ENCODE data around the gene IGF2BP2.
"Not testable (repeated sequence)": the region's sequence is repeated elsewhere in the genome, so short reads cannot be mapped to it uniquely, and the experiment has no call there.

The IGF2BP2 gene

DNA sequence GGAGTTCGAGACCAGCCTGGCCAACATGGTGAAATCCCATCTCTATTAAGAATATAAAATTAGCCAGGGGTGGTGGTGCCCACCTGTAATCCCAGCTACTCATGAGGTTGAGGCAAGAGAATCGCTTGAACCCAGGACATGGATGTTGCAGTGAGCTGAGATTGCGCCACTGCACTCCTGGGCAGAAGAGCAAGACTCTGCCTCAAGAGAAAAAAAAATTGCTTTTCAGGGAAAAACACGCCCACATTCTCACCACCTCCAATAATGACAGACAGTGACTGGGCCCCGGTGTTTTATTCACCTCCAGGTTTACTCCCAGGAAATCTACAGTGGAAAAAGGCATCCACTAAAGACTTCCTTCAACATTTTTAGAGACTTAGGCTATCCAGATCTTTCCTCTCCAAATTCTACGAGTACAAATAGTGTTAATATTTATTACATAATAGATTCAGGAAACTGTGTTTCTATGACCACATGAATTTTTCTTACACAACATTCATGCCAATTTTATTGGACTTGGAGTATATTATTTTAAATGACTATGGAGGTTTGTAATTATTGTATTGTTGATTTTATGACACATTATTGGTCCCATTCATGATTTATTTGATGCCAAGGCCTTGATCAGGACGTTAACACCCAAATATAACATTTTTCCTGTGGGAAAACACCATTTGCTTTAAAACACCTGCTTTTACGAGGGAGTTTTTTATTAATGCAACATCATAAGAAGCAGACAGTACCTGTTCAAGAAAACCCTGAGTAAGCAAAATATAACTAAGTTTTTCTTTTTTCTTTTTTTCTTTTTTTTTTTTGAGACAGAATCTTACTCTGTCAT, 26.6 kb downstream of the IGF2BP2 start:
- DNase-seq: no peak

- DNase-seq: no peak
Observed at GRCh38 chr3:185797108-185797881, 27.5 kb downstream of the IGF2BP2 start.

DNA sequence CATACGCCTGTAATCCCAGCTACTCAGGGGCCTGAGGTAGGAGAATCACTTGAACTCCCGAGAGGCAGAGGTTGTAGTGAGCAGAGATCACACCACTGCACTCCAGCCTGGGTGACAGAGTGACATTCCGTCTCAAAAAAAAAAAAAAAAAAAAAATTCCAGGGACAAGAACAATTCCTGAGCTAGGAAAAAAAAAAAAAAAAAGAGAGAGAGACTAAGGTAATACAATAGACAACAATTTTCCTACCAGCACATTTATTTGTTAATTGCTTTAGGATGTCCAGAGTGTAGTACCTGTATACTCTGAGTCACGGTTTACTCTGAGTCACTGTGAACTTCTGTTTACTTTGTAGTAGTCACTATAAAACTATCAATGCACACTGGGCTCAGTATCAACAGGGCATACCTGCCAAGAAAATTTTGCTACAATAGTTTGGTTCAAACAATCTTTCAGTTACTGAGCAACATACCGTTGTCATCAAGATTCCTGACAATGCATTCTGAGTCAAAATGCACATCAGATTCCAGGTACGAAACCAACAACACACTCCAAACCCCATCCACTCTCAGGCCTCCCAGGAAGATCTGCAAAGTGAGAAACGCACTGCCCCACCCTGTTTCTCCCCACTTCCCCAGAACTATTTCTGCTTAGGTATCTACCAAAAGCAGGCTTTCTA, 28.3 kb downstream of the IGF2BP2 start:
- DNase-seq: no peak

DNA sequence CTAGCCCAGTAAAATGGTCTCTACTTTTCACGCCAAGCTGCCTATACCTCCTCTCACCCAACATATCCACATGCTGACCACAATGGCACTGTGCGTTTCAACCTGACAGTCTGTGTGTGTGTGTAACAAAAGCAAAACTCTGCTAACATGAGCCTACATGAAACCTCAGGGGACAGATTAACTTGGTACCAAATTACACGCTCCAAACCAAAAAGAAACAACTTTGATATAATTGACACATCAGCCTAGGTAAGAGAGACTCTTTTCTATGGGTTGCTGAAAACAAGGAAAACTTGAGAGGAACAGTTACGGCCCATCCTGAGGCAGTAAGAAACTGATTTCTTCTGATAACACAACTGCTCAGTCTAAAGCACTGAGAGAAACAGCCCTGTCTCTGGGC, 31.5 kb downstream of the IGF2BP2 start:
- DNase-seq: no peak

DNA sequence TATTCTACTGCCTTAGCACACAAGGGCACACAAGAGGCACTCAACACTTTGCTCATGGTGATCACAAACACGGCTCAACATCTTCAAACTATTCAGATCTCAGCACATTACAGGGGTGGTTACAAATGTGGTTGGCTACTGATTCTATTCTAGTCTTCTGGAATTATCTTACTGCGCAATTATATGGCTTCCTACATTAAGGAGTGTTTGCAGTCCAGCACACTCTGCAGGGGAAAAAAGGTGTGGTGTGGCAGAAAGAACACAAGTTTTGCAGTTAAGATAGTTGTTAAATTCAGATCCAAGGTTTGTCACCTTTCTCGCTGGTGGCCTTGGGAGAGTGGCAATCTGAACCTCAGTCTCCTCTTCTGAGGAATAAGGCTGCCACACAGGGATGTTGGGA, 31.9 kb downstream of the IGF2BP2 start:
- no peak for DNase-seq

- no peak for DNase-seq
Observed at GRCh38 chr3:185789891-185790830, 34.7 kb downstream of the IGF2BP2 start.

DNA sequence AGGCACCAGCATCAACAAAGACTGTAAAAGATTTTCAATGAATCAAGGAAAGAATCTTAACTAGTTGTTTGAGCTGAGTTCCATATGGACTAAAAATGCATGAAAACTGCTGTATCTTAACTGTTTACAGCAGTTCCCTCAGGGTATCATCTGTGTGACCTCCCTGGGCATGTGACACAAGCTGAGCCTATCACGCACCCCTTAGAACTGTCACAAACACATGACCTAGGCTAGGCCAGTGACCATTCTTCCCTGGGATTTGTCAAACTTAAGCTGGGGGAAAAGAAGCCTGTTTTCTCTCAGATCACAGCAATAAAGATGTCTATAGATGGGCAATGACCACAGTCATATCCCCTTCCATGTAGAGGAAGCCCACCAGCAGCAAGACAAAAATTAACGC, 35.7 kb downstream of the IGF2BP2 start:
- no peak for DNase-seq

GRCh38 chr3:185788292-185788691, 36.5 kb downstream of the IGF2BP2 start:
- no peak for DNase-seq

DNA sequence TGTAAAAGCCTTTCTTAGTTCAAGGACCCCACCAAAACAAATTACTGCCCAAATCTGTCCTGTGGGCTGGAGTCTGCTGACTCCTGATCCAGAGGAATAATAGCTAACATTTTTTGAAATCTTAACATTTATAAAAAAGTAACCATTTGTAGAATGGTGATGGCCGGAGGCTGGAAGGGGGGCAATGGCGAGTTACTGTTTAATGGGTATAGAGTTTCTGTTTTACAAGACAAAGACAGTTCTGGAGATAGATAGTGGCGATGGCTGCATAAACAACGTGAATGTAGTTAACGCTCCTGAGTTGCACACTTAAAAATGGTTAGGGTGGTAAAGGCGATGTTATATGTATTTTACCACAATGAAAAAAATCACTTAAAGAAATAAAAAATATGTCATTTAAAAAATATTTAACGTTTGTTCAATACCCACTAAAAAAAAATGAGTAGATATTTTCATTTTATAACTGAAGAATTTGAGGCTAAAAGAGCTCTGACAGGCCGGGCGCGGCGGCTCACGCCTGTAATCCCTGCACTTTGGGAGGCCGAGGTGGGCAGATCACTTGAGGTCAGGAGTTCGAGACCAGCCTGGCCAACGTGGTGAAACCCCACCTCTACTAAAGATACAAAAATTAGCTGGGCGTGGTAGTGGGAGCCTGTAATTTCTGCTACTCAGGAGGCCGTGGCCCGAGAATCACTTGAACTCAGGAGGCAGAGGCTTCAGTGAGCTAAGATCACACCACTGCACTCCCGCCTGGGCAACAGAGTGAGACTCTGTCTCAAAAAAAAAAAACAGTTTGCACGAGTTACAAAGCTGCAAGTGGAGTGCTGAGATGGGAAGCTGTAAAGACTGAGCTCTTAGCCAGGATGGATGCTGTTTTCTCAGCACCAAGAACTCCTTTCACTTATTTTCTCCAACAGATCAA, 37.6 kb downstream of the IGF2BP2 start:
- DNase-seq: no peak

DNA sequence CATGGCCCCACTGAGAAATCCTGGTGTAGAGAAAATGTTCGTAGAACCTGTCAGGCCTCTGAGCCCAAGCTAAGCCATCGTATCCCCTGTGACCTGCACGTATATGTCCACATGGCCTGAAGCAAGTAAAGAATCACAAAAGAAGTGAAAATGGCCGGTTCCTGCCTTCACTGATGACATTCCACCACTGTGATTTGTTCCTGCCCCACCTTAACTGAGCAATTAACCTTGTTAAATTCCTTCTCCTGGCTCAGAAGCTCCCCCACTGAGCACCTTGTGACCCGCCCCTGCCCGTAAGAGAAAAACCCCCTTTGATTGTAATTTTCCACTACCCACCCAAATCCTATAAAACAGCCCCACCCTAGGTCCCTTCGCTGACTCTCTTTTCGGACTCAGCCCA, 38.6 kb downstream of the IGF2BP2 start:
- not testable (repeated sequence) for DNase-seq

DNA sequence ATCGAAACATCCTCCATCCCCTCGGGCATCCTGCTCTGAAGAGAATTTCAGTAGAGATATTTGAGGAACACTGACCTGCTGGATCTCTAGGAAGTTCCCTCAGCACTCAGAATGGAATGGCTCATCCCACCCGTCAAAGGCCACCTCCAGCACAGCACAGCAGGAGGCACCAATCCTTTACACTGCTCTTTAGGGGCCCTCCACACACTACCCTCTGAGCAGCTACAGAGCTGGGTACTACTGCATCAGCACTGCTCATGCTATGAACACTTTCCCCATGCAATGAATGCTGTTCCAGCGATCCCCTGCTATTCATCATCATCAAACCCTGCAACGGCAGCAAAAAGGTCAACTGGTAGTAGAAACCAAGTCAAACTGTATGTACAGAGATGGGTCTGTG, 40.5 kb downstream of the IGF2BP2 start:
- no peak for DNase-seq

GRCh38 chr3:185781759-185782158, 43.1 kb downstream of the IGF2BP2 start:
- no peak for DNase-seq

DNA sequence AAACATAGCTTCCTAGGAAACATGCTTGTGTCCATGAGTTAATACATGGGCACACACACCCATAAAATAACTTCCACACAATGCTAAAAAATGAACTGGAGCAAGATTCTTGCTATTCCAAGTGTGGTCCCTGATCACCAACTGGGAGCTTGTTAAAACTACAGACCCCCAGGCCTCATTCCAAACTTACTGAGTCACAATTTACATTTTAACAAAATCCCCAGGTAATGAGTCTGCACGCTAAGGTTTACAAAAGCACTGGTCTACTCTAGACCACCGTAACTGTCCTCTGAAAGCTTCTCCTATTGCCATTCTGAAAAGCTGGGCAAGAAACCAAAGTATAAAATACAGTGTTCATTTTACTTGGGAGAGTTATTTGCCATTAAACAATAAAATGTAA, 45.4 kb downstream of the IGF2BP2 start:
- no peak for DNase-seq

- no peak for DNase-seq
Observed at GRCh38 chr3:185778821-185779220, 46.0 kb downstream of the IGF2BP2 start.

GRCh38 chr3:185778094-185778493, 46.7 kb downstream of the IGF2BP2 start:
- no peak for DNase-seq

- DNase-seq: no peak
Observed at GRCh38 chr3:185770109-185770508, 54.7 kb downstream of the IGF2BP2 start.

- DNase-seq: not testable (repeated sequence)
Observed at GRCh38 chr3:185768578-185768982, 56.3 kb downstream of the IGF2BP2 start.

DNA sequence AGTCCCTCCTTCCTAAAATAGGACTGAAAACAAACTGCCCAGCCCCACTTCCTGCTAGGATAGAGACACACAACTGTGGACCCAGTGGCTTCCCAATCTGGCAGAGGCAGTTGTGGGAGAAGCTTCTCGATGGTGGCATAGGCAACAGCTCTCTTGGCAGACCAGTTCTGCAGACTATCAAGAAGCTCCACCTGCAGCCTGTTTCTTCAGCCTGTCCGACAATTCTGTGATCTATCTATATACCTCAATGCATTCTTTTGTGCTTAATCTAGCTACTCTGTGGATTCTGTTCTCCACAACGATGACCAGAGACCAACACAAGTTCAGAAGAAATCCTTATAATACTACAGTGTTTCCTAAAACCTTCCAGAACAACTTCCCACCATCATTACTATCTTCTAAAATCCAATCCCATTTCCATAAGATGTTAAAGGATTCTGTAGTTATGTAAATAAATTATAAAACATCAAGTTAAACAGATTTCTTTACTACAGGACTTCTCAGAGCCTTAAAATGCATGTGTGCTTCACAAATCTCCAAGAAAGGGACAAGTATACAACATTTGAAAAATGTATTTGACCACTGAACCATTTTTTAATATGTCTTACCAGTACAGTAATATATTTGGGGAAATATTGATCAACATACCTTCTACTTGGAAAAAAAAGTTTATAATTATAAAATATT, 57.7 kb downstream of the IGF2BP2 start:
- DNase-seq: no peak

DNA sequence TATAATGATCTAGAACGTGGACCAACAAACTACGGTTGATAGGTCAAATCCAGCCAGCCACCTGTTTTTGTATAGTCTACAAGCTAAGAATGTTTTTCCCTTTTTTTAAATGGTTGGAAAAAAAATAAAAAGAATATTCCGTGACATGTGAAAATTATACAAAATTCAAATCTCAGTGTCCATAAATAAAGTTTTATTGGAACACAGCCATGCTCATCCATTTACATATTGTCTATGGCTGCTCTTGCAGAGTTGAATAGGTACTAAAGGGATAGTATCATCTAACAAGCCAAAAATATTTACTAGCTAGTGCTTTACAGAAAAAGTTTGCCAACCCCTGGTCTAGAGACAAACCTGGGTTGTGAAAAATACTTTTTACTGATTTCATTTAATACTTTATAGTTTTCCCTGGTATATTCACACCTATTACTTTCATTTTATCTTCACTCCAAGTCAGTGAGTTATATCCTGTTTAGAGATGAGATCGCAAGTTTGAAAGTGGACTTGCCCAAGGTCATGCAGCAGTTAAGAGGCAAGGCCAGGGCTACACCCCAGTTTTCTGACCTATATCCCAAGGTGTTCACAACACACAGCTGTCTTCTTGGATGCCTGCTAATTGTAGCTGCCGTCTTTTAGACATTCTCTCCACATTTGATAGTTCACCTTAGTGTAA, 58.4 kb downstream of the IGF2BP2 start:
- no peak for DNase-seq

- DNase-seq: no peak
Observed at GRCh38 chr3:185764980-185765370, 59.9 kb downstream of the IGF2BP2 start.

All from NCI-H187 (cell line).